GM23248 (cell line): ENCODE measurements around the gene CEND1. TPM values are rescaled to one million over a fixed set of nuclear protein-coding genes. Genes with fewer than 3 reads are reported as not detected.

Experiments used
- DNase-seq: peaks from one replicate; pipeline ENCODE4 v3.0.0-alpha.2; 2015
- H2AFZ ChIP-seq: fragments of 200-600 bp; sonication (generic); 2 replicates; pipeline ENCODE4 v1.6.1; 2016; ENCODE audit warnings: antibody characterized with exemption
- H3F3A ChIP-seq: fragments of 200-600 bp; sonication (generic); 2 replicates; pipeline ENCODE4 v1.6.1; 2016; ENCODE audit warnings: mild to moderate bottlenecking, antibody characterized with exemption, mixed run types; ENCODE audit not compliant: insufficient read depth
- H3K27ac ChIP-seq: fragments of 200-600 bp; sonication (generic); 2 replicates; pipeline ENCODE4 v1.5.1; 2016; ENCODE audit warnings: mild to moderate bottlenecking
- H3K27me3 ChIP-seq: fragments of 200-600 bp; sonication (generic); replicated peaks from 2 replicates; pipeline ENCODE4 v1.6.1; 2016; ENCODE audit warnings: mild to moderate bottlenecking; ENCODE audit not compliant: insufficient read depth
- H3K36me3 ChIP-seq: fragments of 200-600 bp; sonication (generic); 2 replicates; pipeline ENCODE4 v1.6.1; 2016; ENCODE audit warnings: low read depth, mild to moderate bottlenecking
- H3K4me1 ChIP-seq: fragments of 200-600 bp; sonication (generic); 2 replicates; pipeline ENCODE4 v1.6.1; 2016; ENCODE audit warnings: mild to moderate bottlenecking; ENCODE audit not compliant: insufficient read depth
- H3K4me2 ChIP-seq: fragments of 200-600 bp; sonication (generic); one replicate; pipeline ENCODE4 v1.6.1; 2016; ENCODE audit warnings: mild to moderate bottlenecking; ENCODE audit not compliant: unreplicated experiment
- H3K4me3 ChIP-seq: fragments of 200-600 bp; sonication (generic); 2 replicates; pipeline ENCODE4 v1.5.1; 2016; ENCODE audit warnings: mild to moderate bottlenecking
- H3K79me2 ChIP-seq: fragments of 200-600 bp; sonication (generic); 2 replicates; pipeline ENCODE4 v1.6.1; 2016; ENCODE audit warnings: mild to moderate bottlenecking; ENCODE audit not compliant: insufficient read depth
- H3K9ac ChIP-seq: fragments of 200-600 bp; sonication (generic); 2 replicates; pipeline ENCODE4 v1.6.1; 2016; ENCODE audit warnings: mild to moderate bottlenecking
- H3K9me2 ChIP-seq: fragments of 200-600 bp; sonication (generic); 2 replicates; pipeline ENCODE4 v1.6.1; 2016; ENCODE audit warnings: mixed run types, mild to moderate bottlenecking, moderate library complexity; ENCODE audit not compliant: insufficient read depth
- H3K9me3 ChIP-seq: fragments of 200-600 bp; sonication (generic); one replicate; pipeline ENCODE4 v1.6.1; 2017; ENCODE audit warnings: low read depth
- H4K20me1 ChIP-seq: fragments of 200-600 bp; sonication (generic); 2 replicates; pipeline ENCODE4 v1.6.0; 2016; ENCODE audit not compliant: insufficient read depth
- EZH2 ChIP-seq: fragments of 200-600 bp; sonication (generic); IDR thresholded peaks from 2 replicates; pipeline ENCODE4 v1.6.1; 2018; ENCODE audit warnings: antibody characterized with exemption, mild to moderate bottlenecking; ENCODE audit not compliant: insufficient read depth, poor library complexity, severe bottlenecking
- EZH2phosphoT487 ChIP-seq: fragments of 200-600 bp; sonication (generic); IDR thresholded peaks from 2 replicates; pipeline ENCODE4 v1.6.1; 2018; ENCODE audit warnings: antibody characterized with exemption, moderate library complexity, mild to moderate bottlenecking, low read depth; ENCODE audit not compliant: insufficient read depth
- WGBS, 2 experiments: methylation state at CpG; one replicate each; pipeline ENCODE4 v1.1.6; 2015 to 2017; ENCODE audit warnings: low lambda C conversion rate in 2 of 2, low coverage in 1 of 2; ENCODE audit errors: missing lambda C conversion rate in 2 of 2; 5-methylcytosine and 5-hydroxymethylcytosine counted together
- in situ Hi-C: fragments of 300-500 bp; cut with MboI; formaldehyde crosslinking; loops from 2 replicates; pipeline ENCODE4 v1.15.0; 2020
- polyA plus RNA-seq: library from polyadenylated mRNA; unstranded; fragments of >200 nt; fragmentation: Nextera tagmentation; extraction: Ambion mirVana; gene quantifications from 2 replicates; pipeline ENCODE4 v1.2.1, GENCODE V29; 2016
- total RNA-seq: library from RNA; depleted of rRNA; stranded (reverse); fragments of >200 nt; shearing (Covaris generic); gene quantifications from 2 replicates; pipeline ENCODE4 v1.2.3, GENCODE V29; 2014

CEND1 gene
- total and polyA plus RNA-seq, 2 experiments from 2014 or later = 2.1 to 3.4 TPM

GRCh38 chr11:828506-829175 lies 38.8 kb upstream of the CEND1 start:
- Histone ChIP-seq H3K4me2 (no peak overlapping the region), H3K9me3 (no peaks in the 10 kb centered on the region), H3K36me3 (peaks cover 3% of the 10 kb centered on the region; the same call in 1 of the 2 replicates), H3K4me3 (no peak overlapping the region), H3F3A (no peaks in the 10 kb centered on the region), H4K20me1 (no peaks in the 10 kb centered on the region), H3K27ac (no peak overlapping the region), H3K9me2 (no peaks in the 10 kb centered on the region), H3K79me2 (peaks cover 6% of the 10 kb centered on the region), H3K9ac (no peak overlapping the region), H3K4me1 (peaks cover 9% of the 10 kb centered on the region; the same call in 1 of the 2 replicates), H3K27me3 (peaks cover 7% of the 10 kb centered on the region; the same call in 1 of the 2 replicates), H2AFZ (no peak overlapping the region)
- no peak for DNase-seq
- no peak for TF ChIP-seq EZH2
- TF ChIP-seq EZH2phosphoT487 = no peak
- in situ Hi-C loops = no loop called here
- WGBS, 2 experiments = 91 to 92% methylated on average over 20 to 21 of the region's 21 CpGs

- no peaks in the 10 kb centered on the region for H3K9me2 ChIP-seq
- TF ChIP-seq EZH2phosphoT487 (no peak), EZH2 (no peak)
- peaks cover 9% of the 10 kb centered on the region; the same call in 1 of the 2 replicates for H3K4me1 ChIP-seq
- H3K27ac ChIP-seq = no peak within 1 kb of the TSS
- WGBS, 2 experiments = 85 to 100% methylated on average over 1 to 5 of the region's 5 CpGs
- DNase-seq = no peak
- H3K9me3 ChIP-seq = no peaks in the 10 kb centered on the region
- H3K36me3 ChIP-seq = peaks cover 3% of the 10 kb centered on the region; the same call in 1 of the 2 replicates
- peak within 1 kb of the TSS; percentile 45; the same call in 1 of the 2 replicates for H3K4me3 ChIP-seq
- peaks cover 5% of the 10 kb centered on the region; the same call in 1 of the 2 replicates for H3K79me2 ChIP-seq
- H3F3A ChIP-seq = no peaks in the 10 kb centered on the region
- H4K20me1 ChIP-seq = no peaks in the 10 kb centered on the region
- in situ Hi-C loops = no loop called here
- H3K27me3 ChIP-seq = peaks cover 7% of the 10 kb centered on the region; the same call in 1 of the 2 replicates
- H2AFZ ChIP-seq = no peak within 1 kb of the TSS
- no peak within 1 kb of the TSS for H3K9ac ChIP-seq
- peak within 1 kb of the TSS; percentile 40 for H3K4me2 ChIP-seq
These were observed 38.0 kb upstream of the CEND1 start, which contains the start of gene CRACR2B for GRCh38 chr11:827897-828192. Gene CRACR2B (plus strand): TSS chr11:827919. CDS start chr11:828608, 689 bp downstream.

- H3K36me3 ChIP-seq = peaks cover 3% of the 10 kb centered on the region; the same call in 1 of the 2 replicates
- DNase-seq = no peak
- TF ChIP-seq EZH2 = no peak
- TF ChIP-seq EZH2phosphoT487 = no peak
- in situ Hi-C loops = no loop called here
- peak overlapping the region; percentile 40 for H3K4me2 ChIP-seq
- no peaks in the 10 kb centered on the region for H3F3A ChIP-seq
- no peak overlapping the region for H3K27ac ChIP-seq
- H3K9me3 ChIP-seq = no peaks in the 10 kb centered on the region
- H3K27me3 ChIP-seq = peaks cover 7% of the 10 kb centered on the region; the same call in 1 of the 2 replicates
- H3K4me3 ChIP-seq = peak overlapping the region; percentile 45; the same call in 1 of the 2 replicates
- no peak overlapping the region for H3K9ac ChIP-seq
- 16 to 18% methylated on average over 32 to 50 of the region's 66 CpGs for WGBS, 2 experiments
- H3K9me2 ChIP-seq = no peaks in the 10 kb centered on the region
- H3K4me1 ChIP-seq = peaks cover 8% of the 10 kb centered on the region; the same call in 1 of the 2 replicates
- H3K79me2 ChIP-seq = peaks cover 11% of the 10 kb centered on the region
- no peaks in the 10 kb centered on the region for H4K20me1 ChIP-seq
- no peak overlapping the region for H2AFZ ChIP-seq
These were observed 37.4 kb upstream of the CEND1 start for GRCh38 chr11:827146-827896.

GRCh38 chr11:826836-827145 lies 36.9 kb upstream of the CEND1 start:
- 12% methylated on average over 12 to 22 of the region's 22 CpGs for WGBS, 2 experiments
- Histone ChIP-seq H3K79me2 (peaks cover 16% of the 10 kb centered on the region), H3K4me1 (peaks cover 4% of the 10 kb centered on the region), H3F3A (no peaks in the 10 kb centered on the region), H3K4me2 (peak overlapping the region; percentile 40), H2AFZ (no peak overlapping the region), H3K9ac (no peak overlapping the region), H3K27ac (no peak overlapping the region), H3K4me3 (peak overlapping the region; percentile 45; the same call in 1 of the 2 replicates), H3K9me3 (no peaks in the 10 kb centered on the region), H3K36me3 (peaks cover 3% of the 10 kb centered on the region; the same call in 1 of the 2 replicates), H4K20me1 (no peaks in the 10 kb centered on the region), H3K27me3 (peaks cover 7% of the 10 kb centered on the region; the same call in 1 of the 2 replicates), H3K9me2 (no peaks in the 10 kb centered on the region)
- no peak for TF ChIP-seq EZH2phosphoT487
- TF ChIP-seq EZH2 = no peak
- in situ Hi-C loops = no loop called here
- no peak for DNase-seq
